Measurements from ENCODE around the gene PGM2L1.

Gene PGM2L1

DNA sequence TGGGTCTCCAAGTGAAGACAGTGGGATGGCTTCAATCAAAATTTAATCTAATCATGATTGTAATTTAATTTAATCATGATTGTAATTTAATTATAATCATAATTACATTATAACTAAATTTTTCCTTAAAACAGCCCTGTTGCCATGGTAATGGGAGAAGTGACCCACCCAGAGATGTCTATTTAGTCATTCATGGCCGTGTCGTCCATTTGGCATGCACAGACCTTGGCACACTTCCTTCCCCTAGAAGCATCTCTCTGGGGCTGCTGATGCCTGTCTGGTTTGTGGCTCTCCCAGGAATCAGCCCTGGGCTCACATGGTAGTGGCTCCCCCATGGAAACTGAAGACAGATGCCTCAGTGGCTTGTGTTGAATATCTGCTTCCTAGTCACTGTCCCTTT, 113.8 kb downstream of the PGM2L1 start:
- DNase-seq = no peak

DNA sequence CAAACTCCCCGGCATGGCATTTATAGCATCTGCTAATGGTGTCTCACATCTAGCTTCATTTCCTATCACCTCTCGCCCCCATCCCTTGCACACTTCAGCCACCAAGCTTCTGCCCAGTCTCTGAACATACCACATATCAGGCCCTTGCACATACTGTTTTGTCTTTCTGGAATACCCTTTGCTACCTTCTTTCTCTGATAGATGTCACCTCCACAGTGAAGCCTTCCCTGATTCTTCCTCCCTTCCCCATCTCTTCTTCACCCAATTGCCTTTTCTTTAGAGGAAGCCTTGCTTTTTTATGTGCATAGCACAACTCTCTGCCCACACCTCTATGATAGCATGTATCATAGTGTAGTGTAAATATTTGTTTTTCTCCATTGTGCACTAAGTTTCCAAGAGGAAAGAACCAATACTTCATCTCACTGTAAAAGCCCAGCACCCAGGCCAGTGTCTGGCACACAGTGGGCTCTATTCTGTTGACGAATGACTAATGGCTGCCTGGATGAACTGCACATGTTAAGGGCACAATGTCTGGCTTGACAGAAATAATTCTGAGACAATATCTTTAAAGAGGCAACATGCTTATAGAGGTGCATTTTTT, 114.6 kb downstream of the PGM2L1 start:
- DNase-seq = no peak

GRCh38 chr11:74282914-74283371, 115.3 kb downstream of the PGM2L1 start:
- no peak for DNase-seq

DNA sequence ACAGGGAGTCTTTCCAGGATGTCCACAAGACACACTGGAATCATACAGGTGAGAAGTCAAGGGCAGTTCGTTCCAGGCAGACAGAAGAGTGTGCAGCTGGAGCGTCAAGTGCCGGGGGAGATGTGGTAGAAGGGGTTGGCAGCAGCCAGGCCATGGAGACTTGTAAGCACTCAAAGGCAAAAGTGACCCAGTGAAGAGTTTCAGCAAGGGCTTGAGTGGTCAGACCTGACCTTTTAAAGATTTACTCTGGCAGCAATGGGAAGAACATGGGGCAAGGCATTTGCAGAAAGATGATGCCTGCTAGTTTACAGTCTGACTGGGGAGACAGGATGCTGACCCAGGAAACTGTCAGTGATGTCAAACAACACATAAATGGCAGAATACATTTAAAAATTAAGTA, 115.8 kb downstream of the PGM2L1 start:
- no peak for DNase-seq

GRCh38 chr11:74280494-74280893, 117.7 kb downstream of the PGM2L1 start:
- no peak for DNase-seq

Data from NCI-H1105 (cell line).